Right lobe of liver (tissue), 6 donors: Measurements from ENCODE around the gene GNMT. TPM values are rescaled to one million over a fixed set of nuclear protein-coding genes. Genes with fewer than 3 reads are reported as not detected.

Experiments used
- ATAC-seq, 4 donors: fragments of 200-7000 bp; cut with Tn5 transposase; one replicate each; pipeline ENCODE4 v1.9.1; 2020; ENCODE audit warnings: mild to moderate bottlenecking in 4 of 4, moderate library complexity in 4 of 4
- DNase-seq, 3 donors: peaks; one replicate each; pipeline ENCODE4 v3.0.0-alpha.2; 2020
- H3K27ac ChIP-seq, 3 donors: fragments of 200-600 bp; one replicate each; pipeline ENCODE4 v1.8.0; 2022
- H3K27me3 ChIP-seq, 2 donors: fragments of 200-600 bp; one replicate each; pipeline ENCODE4 v1.8.0; 2022
- H3K36me3 ChIP-seq, 4 donors: fragments of 200-600 bp; sonication (generic) in 1 of 4; one replicate each; pipeline versions ENCODE4 v1.5.1 to v1.8.0; 2017 to 2022; ENCODE audit warnings: control low read depth in 1 of 4
- H3K4me1 ChIP-seq, 4 donors: fragments of 200-600 bp; sonication (generic) in 1 of 4; one replicate each; pipeline versions ENCODE4 v1.5.1 to v1.8.0; 2017 to 2022; ENCODE audit warnings: control low read depth in 1 of 4
- H3K4me3 ChIP-seq, 3 donors: fragments of 200-600 bp; one replicate each; pipeline ENCODE4 v1.8.0; 2022
- H3K9me3 ChIP-seq, 4 donors: fragments of 200-600 bp; sonication (generic) in 1 of 4; one replicate each; pipeline versions ENCODE4 v1.5.1 to v1.8.0; 2017 to 2022; ENCODE audit warnings: control low read depth in 1 of 4
- POLR2A ChIP-seq: fragments of 450-650 bp; IDR thresholded peaks from one replicate; pipeline ENCODE4 v1.6.1; 2017; ENCODE audit warnings: antibody characterized with exemption, mild to moderate bottlenecking
- WGBS: methylation state at CpG from one replicate; pipeline ENCODE4 v1.1.6; 2018; ENCODE audit warnings: low coverage, low lambda C conversion rate; ENCODE audit not compliant: insufficient coverage; ENCODE audit errors: missing lambda C conversion rate; 5-methylcytosine and 5-hydroxymethylcytosine counted together
- intact Hi-C, 2 donors: fragments of 100-400 bp; cut with DNase I; formaldehyde crosslinking; loops; one replicate each; pipeline versions ENCODE4 v1.11.2 to v1.14.1; 2022
- total RNA-seq, 6 experiments: library from RNA; depleted of rRNA in 2 of 6; stranded (reverse); fragments of >200 nt in 2 of 6; fragmentation: NEBNext Ultra II Directional in 3 of 6; extraction: Animal tissue kit (Norgen Biotek cat#: 25700) in 3 of 6; gene quantifications; one replicate each; pipeline versions ENCODE4 v1.1.0 to v1.2.4, GENCODE V29; 2016 to 2023
- TF ChIP-seq, protein P1 (sequence below), 4 donors: fragments of 200-600 bp in 3 of 4; fragments of 450-650 bp in 1 of 4; IDR thresholded peaks; one replicate each; pipeline versions ENCODE4 v1.5.1 to v1.8.0; 2016 to 2022; ENCODE audit warnings: antibody characterized with exemption in 4 of 4, mild to moderate bottlenecking in 2 of 4
- donor health status: DM: no; HTN: yes; CAD: no.
- donor health status: DM: no; HTN: no; CAD: no.
- donor health status: DM: no; HTN: no; CAD: no.
- donor health status: DM: no; HTN: yes; CAD: no.
- donor health status: DM: no; HTN: yes; CAD: no.

The GNMT gene
- total RNA-seq, 6 experiments from 2014 or later: 13.7 to 470 (median 107) TPM

DNA sequence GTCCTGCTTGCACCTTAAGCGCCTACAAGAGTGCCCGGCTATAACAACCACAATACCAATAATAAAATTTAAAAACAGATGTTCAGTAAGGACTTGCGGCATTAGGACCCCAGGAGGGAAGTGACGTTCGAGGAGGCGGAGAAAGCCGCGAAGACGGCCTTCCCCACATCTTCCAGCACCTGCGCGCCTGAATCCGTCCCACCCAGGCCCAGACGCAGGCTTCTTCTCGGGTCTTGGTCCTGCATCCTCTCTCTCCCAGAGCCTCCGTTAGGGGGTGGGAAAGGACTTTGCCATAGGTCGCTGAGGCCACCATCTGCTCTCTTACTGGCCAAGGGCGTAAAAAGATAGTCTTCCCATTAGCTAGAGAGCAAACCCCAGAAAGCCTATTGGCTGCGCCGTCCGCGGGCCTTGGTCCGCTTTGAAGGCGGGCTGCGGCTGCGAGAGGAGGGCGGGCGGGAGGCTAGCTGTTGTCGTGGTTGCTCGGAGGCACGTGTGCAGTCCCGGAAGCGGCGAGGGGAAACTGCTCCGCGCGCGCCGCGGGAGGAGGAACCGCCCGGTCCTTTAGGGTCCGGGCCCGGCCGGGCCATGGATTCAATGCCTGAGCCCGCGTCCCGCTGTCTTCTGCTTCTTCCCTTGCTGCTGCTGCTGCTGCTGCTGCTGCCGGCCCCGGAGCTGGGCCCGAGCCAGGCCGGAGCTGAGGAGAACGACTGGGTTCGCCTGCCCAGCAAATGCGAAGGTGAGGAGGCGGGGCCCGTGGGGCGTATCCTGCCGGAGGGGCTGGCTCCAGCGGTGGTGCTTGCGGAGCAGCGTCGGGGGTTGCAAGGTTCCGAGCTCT is 31.4 kb upstream of the GNMT start, which contains the start of gene CNPY3:
Gene CNPY3, plus strand, starts transcription at position 495 of the 835 bp plus-strand sequence. Its CDS starts 91 bp downstream, at position 586.
- under 1% methylated on average over 22 of the region's 63 CpGs for WGBS
- peak; percentile 61 for TF ChIP-seq POLR2A
- TF ChIP-seq, protein P1, sequence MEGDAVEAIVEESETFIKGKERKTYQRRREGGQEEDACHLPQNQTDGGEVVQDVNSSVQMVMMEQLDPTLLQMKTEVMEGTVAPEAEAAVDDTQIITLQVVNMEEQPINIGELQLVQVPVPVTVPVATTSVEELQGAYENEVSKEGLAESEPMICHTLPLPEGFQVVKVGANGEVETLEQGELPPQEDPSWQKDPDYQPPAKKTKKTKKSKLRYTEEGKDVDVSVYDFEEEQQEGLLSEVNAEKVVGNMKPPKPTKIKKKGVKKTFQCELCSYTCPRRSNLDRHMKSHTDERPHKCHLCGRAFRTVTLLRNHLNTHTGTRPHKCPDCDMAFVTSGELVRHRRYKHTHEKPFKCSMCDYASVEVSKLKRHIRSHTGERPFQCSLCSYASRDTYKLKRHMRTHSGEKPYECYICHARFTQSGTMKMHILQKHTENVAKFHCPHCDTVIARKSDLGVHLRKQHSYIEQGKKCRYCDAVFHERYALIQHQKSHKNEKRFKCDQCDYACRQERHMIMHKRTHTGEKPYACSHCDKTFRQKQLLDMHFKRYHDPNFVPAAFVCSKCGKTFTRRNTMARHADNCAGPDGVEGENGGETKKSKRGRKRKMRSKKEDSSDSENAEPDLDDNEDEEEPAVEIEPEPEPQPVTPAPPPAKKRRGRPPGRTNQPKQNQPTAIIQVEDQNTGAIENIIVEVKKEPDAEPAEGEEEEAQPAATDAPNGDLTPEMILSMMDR (IDR thresholded peaks at IDR 0.05): no peak
- Histone ChIP-seq H3K36me3 (peaks cover 0 to 1% (median 0%) of the 10 kb centered on the region in 4 donors), H3K27me3 (no peaks in the 10 kb centered on the region), H3K4me3 (peak within 1 kb of the TSS; percentile 72 to 81 (median 80)), H3K9me3 (no peaks in the 10 kb centered on the region), H3K4me1 (peaks cover 0 to 31% (median 9%) of the 10 kb centered on the region in 4 donors), H3K27ac (peak within 1 kb of the TSS; percentile 68 to 89 (median 88))
- peak; percentile 91 to 95 (median 93) for ATAC-seq
- peak; percentile 95 to 98 (median 96) for DNase-seq
- intact Hi-C loops: loop anchor here in 1 of 2 donors (10.0 kb wide), 1 partner anchor 56 kb away; the partner anchor contains the start of gene PPP2R5D

- Histone ChIP-seq H3K36me3 (peaks cover 0 to 8% (median 0%) of the 10 kb centered on the region in 4 donors), H3K27ac (peak overlapping the region; percentile 68 to 89 (median 88)), H3K9me3 (no peaks in the 10 kb centered on the region), H3K4me1 (peaks cover 0 to 31% (median 9%) of the 10 kb centered on the region in 4 donors), H3K4me3 (peak overlapping the region; percentile 72 to 81 (median 80)), H3K27me3 (no peaks in the 10 kb centered on the region)
- TF ChIP-seq POLR2A: no peak
- TF ChIP-seq, protein P1 (IDR thresholded peaks at IDR 0.05): no peak
- ATAC-seq: peak; percentile 4 to 19 (median 8)
- WGBS: 3% methylated on average over 11 of the region's 16 CpGs
- intact Hi-C loops: loop anchor here in 1 of 2 donors (10.0 kb wide), 1 partner anchor 55 kb away; the partner anchor contains the start of gene PPP2R5D
- DNase-seq: no peak
These were observed 30.7 kb upstream of the GNMT start for GRCh38 chr6:42929821-42930360.

DNA sequence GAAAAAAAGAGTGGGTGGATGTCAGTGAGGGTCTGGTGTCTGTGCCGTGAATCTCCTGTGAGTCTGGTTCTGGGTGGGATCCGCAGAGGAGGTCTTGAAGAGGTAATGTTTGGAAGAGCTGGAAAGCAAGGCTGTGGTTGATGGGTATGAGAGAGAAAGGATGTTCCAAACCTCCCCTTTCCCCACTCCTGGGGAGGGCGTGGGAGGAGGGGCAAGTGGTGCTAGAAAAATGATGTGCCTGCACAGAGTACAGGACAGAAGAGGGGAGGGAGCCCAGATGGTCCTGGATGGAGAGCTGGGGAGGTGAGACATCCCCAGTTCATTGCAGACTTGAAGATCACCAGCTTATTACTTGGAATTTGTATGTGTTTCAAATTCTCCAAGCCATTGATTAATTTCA is 28.1 kb upstream of the GNMT start:
- H3K4me1 ChIP-seq: peaks cover 0 to 54% (median 17%) of the 10 kb centered on the region in 4 donors
- intact Hi-C loops: no loop called here
- DNase-seq (no peak), ATAC-seq (no peak)
- H3K4me3 ChIP-seq: no peak overlapping the region
- peaks cover 0 to 19% (median 0%) of the 10 kb centered on the region in 4 donors for H3K36me3 ChIP-seq
- no peak overlapping the region for H3K27ac ChIP-seq
- H3K9me3 ChIP-seq: no peaks in the 10 kb centered on the region
- no peaks in the 10 kb centered on the region for H3K27me3 ChIP-seq
- 85% methylated on average over 3 of the region's 3 CpGs for WGBS
- TF ChIP-seq, protein P1 (IDR thresholded peaks at IDR 0.05): no peak
- no peak for TF ChIP-seq POLR2A

DNA sequence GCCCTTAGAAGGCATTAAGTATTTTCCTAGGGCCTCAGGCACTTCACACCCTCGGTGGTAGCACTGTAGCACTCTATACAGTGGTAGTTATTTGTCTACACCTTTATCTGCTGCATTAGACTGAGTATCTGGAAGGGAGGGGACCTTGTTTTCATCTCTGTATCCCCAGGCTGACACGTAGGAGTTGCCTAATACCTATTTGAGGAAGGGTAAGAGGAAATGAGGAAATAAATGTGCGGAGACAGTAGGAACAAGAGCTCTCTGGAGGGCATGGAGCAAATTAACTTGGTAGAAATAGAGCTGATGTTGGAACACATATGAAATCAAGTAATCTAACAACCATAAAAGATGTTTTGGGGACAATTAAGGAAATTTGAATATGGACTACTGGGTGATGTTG is 27.3 kb upstream of the GNMT start:
- WGBS: 48% methylated on average over 3 of the region's 3 CpGs
- no peak overlapping the region for H3K27ac ChIP-seq
- H3K27me3 ChIP-seq: no peaks in the 10 kb centered on the region
- intact Hi-C loops: no loop called here
- no peak for ATAC-seq
- peaks cover 0 to 62% (median 23%) of the 10 kb centered on the region in 4 donors for H3K4me1 ChIP-seq
- no peak for TF ChIP-seq POLR2A
- TF ChIP-seq, protein P1 (IDR thresholded peaks at IDR 0.05): no peak
- peak overlapping the region in 1 of 3 donors; percentile 7 for H3K4me3 ChIP-seq
- no peak for DNase-seq
- peaks cover 0 to 24% (median 0%) of the 10 kb centered on the region in 4 donors for H3K36me3 ChIP-seq
- no peaks in the 10 kb centered on the region for H3K9me3 ChIP-seq
